GM18511 (cell line): ENCODE measurements around the gene FBXL19.

ENCODE experiments used
- ATAC-seq: cut with Tn5 transposase; IDR thresholded peaks from one replicate; pipeline ENCODE4 v1.9.1; 2021; ENCODE audit warnings: mild to moderate bottlenecking, moderate library complexity; ENCODE audit not compliant: unreplicated experiment

Gene FBXL19

GRCh38 chr16:30942426-30942806 is 19.0 kb downstream of the FBXL19 start:
- no peak for ATAC-seq

GRCh38 chr16:30944352-30944751 is 21.0 kb downstream of the FBXL19 start:
- no peak for ATAC-seq

DNA sequence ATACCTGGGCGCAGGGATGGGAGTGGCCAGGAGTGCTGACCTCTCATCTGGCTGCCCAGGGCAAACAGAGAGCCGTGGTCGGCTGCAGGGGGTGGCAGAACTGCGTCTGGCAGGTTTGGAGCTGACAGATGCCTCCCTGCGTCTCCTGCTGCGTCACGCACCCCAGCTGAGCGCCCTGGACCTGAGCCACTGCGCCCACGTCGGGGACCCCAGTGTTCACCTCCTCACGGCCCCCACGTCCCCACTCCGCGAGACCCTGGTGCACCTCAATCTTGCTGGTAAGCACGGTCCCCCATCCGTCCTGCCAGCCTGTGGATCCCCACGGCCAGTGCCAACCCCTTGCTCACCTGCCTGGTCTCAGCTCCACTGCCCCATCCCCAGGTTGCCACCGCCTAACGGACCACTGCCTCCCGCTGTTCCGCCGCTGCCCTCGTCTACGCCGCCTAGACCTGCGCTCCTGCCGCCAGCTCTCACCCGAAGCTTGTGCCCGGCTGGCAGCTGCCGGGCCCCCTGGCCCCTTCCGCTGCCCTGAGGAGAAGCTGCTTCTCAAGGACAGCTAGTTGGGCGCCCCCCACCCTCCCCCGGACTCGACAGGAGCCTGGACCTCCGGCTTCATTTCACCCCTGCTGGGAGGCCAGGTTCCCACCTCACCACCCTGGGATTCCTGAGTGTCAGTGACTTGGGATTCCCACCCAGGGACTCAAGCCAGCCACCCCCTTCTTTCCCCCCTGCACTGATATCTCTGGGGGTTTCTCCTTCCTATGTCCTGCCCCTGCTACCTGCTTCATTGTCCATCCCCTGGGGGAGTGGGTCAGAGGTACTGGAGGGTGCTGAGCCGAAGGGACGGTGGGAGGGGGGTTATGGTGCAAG is 23.5 kb downstream of the FBXL19 start:
- ATAC-seq: no peak

- no peak for ATAC-seq
These were observed 24.1 kb downstream of the FBXL19 start for GRCh38 chr16:30947541-30947858.

DNA sequence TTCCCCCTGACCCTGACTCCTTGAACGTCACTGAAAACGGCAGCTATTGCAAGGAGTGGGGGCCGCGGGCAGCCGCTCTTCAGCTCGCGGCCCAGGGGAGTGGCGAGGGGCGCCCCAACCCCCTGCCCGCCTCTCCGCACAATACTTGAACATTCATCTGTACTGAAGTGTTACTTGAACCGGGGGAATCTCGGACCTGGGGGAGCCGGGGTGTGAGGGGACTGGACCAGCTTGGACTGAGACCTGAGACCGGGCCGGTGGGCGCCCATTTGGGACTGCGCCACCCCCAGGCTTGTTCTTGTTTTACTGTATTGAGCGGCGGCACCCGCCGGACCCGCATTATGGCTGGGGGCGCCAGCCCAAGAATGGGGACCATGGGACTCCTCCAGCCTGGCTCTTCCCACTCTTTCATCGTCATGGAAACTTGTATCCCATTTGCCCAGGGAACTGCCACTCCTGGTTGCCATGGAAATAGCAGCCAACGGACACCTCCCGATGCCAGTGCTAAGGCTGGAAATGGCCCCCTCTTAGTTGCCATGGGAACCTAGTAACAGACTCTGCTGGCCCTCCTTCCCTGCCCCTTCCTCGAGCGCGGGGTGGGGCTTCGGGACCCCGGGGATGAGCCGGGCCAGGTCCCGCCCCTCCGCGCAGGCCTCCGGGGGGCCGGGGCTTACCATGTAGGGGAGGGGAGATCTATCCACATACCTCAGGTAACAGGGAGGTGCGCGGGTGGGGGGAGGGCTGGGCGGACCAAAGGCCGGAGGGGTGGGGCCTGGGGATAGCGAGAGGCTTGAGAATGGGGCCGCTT is 24.7 kb downstream of the FBXL19 start:
- peak; percentile 12 for ATAC-seq

GRCh38 chr16:30948667-30949649 is 25.6 kb downstream of the FBXL19 start, which contains the start of gene ORAI3:
Gene ORAI3, plus strand, starts transcription at chr16:30949068. Its CDS starts 222 bp downstream, at chr16:30949290.
- ATAC-seq: peak; percentile 62

DNA sequence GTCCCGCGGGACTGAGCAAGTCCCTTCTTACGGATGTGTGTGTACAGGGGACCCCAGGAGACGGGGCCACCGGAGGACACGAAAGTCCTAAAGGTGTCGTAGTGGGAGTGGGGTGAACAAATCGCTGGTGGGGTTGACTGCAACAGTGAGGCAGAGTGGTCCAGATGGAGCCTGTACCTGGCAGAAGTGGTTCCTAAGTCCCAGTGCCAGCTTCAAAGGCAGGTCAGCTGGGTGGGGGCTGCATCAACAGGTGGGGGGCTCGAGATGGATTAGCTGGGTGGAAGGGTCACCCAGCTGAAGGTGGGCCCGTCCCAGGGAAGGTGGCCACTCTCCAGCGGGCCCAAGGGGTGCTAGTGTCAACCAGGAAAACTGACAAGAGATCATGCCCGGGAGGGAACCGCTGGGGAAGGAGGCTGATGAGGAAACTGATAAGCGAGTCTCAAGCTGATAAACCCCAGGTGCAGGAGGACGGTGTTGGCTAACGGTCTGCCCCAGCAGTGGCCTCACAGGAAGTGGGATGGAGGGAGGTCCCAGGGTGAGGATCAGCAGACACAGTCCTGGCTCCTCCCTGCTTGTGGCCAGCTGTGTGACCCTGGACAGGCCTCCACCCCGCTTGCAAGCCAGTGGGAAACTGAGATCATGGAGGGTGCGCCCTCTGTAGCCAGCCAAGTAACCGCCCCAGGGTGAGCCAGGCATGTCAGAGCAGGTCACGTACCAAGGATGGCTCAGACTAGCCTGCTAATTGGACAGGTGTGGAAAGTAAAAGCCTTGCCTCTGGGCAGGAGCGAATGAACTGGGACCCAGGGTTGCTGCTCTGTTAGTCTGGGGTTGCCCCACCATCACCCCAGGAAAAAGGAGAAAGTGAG is 26.5 kb downstream of the FBXL19 start:
- ATAC-seq: peak; percentile 66

GRCh38 chr16:30950516-30951065 is 27.2 kb downstream of the FBXL19 start:
- no peak for ATAC-seq

- no peak for ATAC-seq
These were observed 27.8 kb downstream of the FBXL19 start for GRCh38 chr16:30951193-30951592.

GRCh38 chr16:30951750-30952149 is 28.4 kb downstream of the FBXL19 start:
- no peak for ATAC-seq

GRCh38 chr16:30953111-30953510 is 29.7 kb downstream of the FBXL19 start:
- ATAC-seq: no peak

DNA sequence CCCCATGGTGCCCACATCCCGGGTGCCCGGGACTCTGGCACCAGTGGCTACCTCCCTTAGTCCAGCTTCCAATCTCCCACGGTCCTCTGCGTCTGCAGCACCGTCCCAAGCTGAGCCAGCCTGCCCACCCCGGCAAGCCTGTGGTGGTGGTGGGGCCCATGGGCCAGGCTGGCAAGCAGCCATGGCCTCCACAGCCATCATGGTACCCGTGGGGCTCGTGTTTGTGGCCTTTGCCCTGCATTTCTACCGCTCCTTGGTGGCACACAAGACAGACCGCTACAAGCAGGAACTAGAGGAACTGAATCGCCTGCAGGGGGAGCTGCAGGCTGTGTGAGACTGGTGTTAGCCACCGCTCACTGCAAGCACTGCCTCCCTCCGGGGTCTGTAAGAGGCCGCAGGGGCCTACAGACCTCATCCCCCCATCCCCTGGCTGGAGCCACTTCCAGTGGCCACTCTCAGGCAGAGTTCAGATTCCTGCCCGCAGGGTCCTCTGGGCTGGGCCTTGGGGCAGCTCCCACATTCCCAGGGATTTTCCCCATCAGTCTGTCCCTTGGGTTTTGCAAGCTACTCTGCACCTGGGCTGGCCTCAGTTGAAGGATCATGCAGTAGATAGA is 30.2 kb downstream of the FBXL19 start:
- ATAC-seq: no peak

- no peak for ATAC-seq
These were observed 31.6 kb downstream of the FBXL19 start for GRCh38 chr16:30954993-30955392.

- peak; percentile 62 for ATAC-seq
These were observed 33.5 kb downstream of the FBXL19 start for GRCh38 chr16:30956601-30957455.

- peak; percentile 88 for ATAC-seq
These were observed 34.2 kb downstream of the FBXL19 start, which contains the start of gene SETD1A for GRCh38 chr16:30957456-30958174. Gene SETD1A, plus strand, starts transcription at chr16:30957754. Its CDS starts 978 bp downstream, at chr16:30958732.

GRCh38 chr16:30958175-30959079 is 35.1 kb downstream of the FBXL19 start:
- ATAC-seq: peak; percentile 37
